Right atrium auricular region (tissue), 2 donors: ENCODE results near the gene JSRP1. TPM values are rescaled to one million over a fixed set of nuclear protein-coding genes. Genes with fewer than 3 reads are reported as not detected.

Experiments used
- DNase-seq: peaks from one replicate; pipeline ENCODE4 v3.0.0-alpha.2; 2019; ENCODE audit warnings: low spot score
- H3K27ac ChIP-seq, 2 donors: fragments of 200-600 bp; sonication (generic); 1 replicate in 1 of 2; 2 replicates in 1 of 2; pipeline ENCODE4 v1.5.1; 2016 to 2019
- H3K27me3 ChIP-seq, 2 donors: fragments of 200-600 bp; sonication (generic); one replicate each; pipeline versions ENCODE4 v1.5.1 to v1.6.0; 2017 to 2019
- H3K36me3 ChIP-seq: fragments of 200-600 bp; sonication (generic); one replicate; pipeline ENCODE4 v1.5.1; 2016
- H3K4me1 ChIP-seq, 2 donors: fragments of 200-600 bp; sonication (generic); one replicate each; pipeline versions ENCODE4 v1.5.1 to v1.6.0; 2017 to 2019
- H3K4me3 ChIP-seq, 2 donors: fragments of 200-600 bp; sonication (generic); 1 replicate in 1 of 2; 2 replicates in 1 of 2; pipeline ENCODE4 v1.5.1; 2017 to 2019; ENCODE audit warnings: mild to moderate bottlenecking in 1 of 2, moderate library complexity in 1 of 2
- H3K9me3 ChIP-seq, 2 donors: fragments of 200-600 bp; sonication (generic); one replicate each; pipeline ENCODE4 v1.5.1; 2019
- total RNA-seq, 2 donors: library from RNA; depleted of rRNA; stranded (reverse); fragments of >200 nt; gene quantifications; one replicate each; pipeline ENCODE4 v1.1.0, GENCODE V29; 2016
- TF ChIP-seq, protein P1 (sequence below), 2 donors: fragments of 200-600 bp; sonication (generic); IDR thresholded peaks; one replicate each; pipeline ENCODE4 v1.5.1; 2019; ENCODE audit warnings: antibody characterized with exemption in 2 of 2

The JSRP1 gene
- total RNA-seq, 2 donors from 2014 or later, result 0.39 TPM; not detected in 1

DNA sequence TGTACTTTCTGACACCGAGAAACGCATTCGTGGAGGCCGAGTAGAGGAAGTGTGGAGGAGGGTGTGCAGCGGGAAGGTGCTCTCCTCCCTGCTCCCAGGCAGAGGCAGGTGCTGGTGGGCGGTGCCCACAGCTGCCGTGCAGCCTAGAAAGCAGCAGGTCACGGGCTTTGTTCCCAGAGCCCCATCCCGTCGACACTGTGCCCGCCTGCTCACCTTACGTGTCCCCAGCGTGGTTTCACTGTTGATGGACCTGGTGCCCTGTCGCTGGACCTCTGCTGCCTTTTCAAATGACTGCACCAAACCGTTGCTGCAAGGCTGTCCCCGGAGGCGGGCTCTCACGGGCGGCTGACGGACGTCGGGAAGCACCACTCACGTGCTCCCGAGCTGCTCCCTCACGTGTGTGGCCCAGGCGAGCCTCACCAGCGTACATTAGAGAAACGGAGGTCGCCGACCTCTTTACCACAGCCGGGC is 40.9 kb downstream of the JSRP1 start:
- DNase-seq, result no peak
- TF ChIP-seq, protein P1, sequence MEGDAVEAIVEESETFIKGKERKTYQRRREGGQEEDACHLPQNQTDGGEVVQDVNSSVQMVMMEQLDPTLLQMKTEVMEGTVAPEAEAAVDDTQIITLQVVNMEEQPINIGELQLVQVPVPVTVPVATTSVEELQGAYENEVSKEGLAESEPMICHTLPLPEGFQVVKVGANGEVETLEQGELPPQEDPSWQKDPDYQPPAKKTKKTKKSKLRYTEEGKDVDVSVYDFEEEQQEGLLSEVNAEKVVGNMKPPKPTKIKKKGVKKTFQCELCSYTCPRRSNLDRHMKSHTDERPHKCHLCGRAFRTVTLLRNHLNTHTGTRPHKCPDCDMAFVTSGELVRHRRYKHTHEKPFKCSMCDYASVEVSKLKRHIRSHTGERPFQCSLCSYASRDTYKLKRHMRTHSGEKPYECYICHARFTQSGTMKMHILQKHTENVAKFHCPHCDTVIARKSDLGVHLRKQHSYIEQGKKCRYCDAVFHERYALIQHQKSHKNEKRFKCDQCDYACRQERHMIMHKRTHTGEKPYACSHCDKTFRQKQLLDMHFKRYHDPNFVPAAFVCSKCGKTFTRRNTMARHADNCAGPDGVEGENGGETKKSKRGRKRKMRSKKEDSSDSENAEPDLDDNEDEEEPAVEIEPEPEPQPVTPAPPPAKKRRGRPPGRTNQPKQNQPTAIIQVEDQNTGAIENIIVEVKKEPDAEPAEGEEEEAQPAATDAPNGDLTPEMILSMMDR (IDR thresholded peaks at IDR 0.05), result no peak
- no peak overlapping the region for H3K27ac ChIP-seq

DNA sequence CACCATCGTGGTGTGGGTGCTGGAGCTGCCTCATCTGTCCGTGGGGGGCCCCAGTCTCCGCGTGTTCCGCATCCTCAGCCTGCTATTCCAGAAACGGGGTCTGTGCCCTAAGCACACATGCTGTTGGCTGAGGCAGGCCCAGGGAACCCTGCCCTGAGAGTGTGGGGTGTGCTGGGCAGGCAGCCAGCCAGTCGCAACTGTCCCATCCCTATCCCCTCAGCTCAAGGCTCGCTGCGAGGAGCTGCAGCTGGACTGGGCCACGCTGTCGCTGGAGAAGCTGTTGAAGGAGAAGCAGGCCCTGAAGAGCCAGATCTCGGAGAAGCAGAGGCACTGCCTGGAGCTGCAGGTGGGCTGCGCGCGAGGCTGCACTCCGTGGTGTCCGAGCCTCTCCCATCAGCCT is 42.0 kb downstream of the JSRP1 start:
- DNase-seq, result no peak
- Histone ChIP-seq H3K36me3 (peaks cover 88% of the 10 kb centered on the region), H3K27me3 (no peaks in the 10 kb centered on the region), H3K4me3 (no peak overlapping the region), H3K9me3 (no peaks in the 10 kb centered on the region), H3K27ac (no peak overlapping the region), H3K4me1 (peaks cover 0 to 1% of the 10 kb centered on the region in 2 donors)
- TF ChIP-seq, protein P1 (IDR thresholded peaks at IDR 0.05), result no peak

More for the DNA sequence above, 40.9 kb downstream of the JSRP1 start:
- Histone ChIP-seq H3K4me1 (no peaks in the 10 kb centered on the region), H3K9me3 (no peaks in the 10 kb centered on the region), H3K36me3 (peaks cover 87% of the 10 kb centered on the region), H3K4me3 (no peak overlapping the region), H3K27me3 (no peaks in the 10 kb centered on the region)

DNA sequence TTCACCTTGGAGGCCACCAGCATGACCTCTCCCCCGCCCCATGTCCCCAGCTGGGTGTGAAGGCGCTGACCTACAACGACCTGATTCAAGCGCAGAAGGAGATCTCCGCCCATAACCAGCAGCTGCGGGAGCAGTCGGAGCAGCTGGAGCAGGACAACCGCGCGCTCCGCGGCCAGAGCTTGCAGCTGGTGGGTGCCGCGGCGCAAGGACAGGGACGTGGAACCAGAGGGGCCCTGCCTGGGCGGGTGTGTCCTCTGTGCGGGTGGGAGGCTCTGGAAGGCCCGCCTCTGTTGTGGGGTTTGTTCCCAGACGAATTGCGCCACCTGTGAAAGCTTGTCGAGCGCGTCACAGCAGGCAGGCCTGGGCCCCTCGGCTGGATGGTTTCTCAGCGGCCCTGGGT is 42.4 kb downstream of the JSRP1 start:
- Histone ChIP-seq H3K27ac (no peak overlapping the region), H3K9me3 (no peaks in the 10 kb centered on the region), H3K4me1 (peaks cover 0 to 6% of the 10 kb centered on the region in 2 donors), H3K4me3 (no peak overlapping the region), H3K36me3 (peaks cover 89% of the 10 kb centered on the region), H3K27me3 (no peaks in the 10 kb centered on the region)
- TF ChIP-seq, protein P1 (IDR thresholded peaks at IDR 0.05), result no peak
- no peak for DNase-seq

DNA sequence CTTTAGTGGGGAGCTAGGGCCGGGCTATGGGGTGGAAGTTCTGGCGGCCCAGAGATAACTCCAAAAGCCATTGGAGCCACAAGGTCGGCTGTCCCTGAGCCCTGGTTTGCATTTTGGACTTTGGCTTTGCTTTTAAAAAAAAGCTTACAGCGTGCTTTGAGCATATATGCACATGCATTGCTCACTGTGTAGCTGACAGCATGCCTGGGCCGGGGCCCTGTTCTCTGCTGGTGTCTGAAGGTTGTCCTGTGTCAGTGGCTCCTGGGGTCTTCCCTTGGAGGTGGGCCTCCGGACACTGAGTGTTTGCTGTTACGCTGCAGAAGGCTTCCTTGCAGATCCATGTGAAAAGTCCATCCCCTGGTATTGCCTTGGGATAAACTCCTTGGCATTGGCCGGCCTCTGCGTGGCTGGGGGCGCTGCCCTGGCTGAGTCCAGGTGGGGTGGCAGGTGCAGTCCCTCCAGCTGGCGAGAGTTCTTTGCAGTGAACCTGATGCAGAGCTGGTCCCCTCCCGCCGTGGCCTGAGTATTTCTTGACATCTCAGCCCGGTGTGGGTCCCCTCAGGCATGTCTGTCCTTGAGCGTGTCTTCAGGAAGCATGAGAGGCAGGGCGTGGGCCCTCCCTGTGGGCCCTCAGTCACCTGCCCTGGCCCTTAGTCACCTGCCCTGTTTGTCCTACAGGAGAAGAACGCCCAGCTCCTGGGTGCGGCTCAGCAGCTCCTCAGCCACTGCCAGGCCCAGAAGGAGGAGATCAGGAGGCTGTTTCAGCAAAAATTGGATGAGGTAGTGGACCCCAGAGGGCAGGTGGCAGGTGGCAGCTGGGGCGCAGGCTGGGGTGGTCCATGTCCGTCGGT is 43.1 kb downstream of the JSRP1 start:
- H3K4me3 ChIP-seq, result no peak overlapping the region
- H3K9me3 ChIP-seq, result no peaks in the 10 kb centered on the region
- DNase-seq, result no peak
- H3K27ac ChIP-seq, result no peak overlapping the region
- H3K36me3 ChIP-seq, result peaks cover 91% of the 10 kb centered on the region
- no peaks in the 10 kb centered on the region for H3K27me3 ChIP-seq
- H3K4me1 ChIP-seq, result peaks cover 0 to 13% of the 10 kb centered on the region in 2 donors
- TF ChIP-seq, protein P1 (IDR thresholded peaks at IDR 0.05), result no peak

DNA sequence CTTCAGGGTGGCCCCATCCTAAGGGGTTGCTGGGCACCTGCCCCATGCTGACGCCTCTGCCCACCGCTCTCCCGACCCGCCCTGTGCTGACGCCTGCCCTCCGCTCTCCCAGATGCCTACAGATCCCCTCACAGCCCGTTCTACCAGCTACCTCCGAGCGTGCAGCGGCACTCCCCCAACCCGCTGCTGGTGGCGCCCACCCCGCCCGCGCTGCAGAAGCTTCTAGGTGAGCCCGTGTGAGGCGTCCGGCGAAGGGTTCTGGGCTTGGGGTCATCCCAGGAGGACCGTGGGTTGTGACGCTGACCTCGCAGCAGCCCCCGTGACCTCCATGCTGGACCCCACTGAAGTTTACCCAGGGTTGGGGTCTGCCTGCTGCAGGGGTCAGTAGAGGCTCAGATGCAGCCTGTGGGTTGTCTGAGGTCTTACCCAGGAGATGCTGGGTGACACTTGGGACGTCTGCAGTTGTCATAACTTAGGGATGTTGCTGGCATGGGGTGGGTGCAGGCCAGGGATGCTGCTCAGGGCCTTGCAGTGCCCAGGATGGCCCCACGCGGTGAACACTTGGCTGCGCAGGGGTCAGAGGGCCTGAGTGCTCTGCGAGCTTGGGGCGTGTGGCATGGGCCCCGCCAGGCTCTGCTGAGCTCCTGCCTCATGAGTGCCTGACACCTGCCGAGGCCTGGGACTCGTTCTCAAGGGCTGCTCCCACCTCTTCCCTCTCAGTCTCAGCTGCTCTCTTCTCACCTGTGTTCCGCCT is 45.1 kb downstream of the JSRP1 start:
- TF ChIP-seq, protein P1 (IDR thresholded peaks at IDR 0.05), result no peak
- Histone ChIP-seq H3K4me1 (peaks cover 0 to 14% of the 10 kb centered on the region in 2 donors), H3K4me3 (no peak overlapping the region), H3K9me3 (no peaks in the 10 kb centered on the region), H3K36me3 (peaks cover 89% of the 10 kb centered on the region), H3K27ac (no peak overlapping the region), H3K27me3 (no peaks in the 10 kb centered on the region)
- no peak for DNase-seq
